BLaER1 (cell line): ENCODE data around the gene PIAS4.

Source experiments
- H3K27ac ChIP-seq: shearing (Covaris generic); formaldehyde crosslinking; 2 replicates; pipeline ENCODE4 v1.8.1; 2022
- H3K27me3 ChIP-seq: shearing (Covaris generic); formaldehyde crosslinking; 2 replicates; pipeline ENCODE4 v1.8.1; 2022
- H3K36me3 ChIP-seq: shearing (Covaris generic); formaldehyde crosslinking; 2 replicates; pipeline ENCODE4 v1.8.1; 2022
- H3K4me1 ChIP-seq: shearing (Covaris generic); formaldehyde crosslinking; 2 replicates; pipeline ENCODE4 v1.8.1; 2022
- H3K4me2 ChIP-seq: shearing (Covaris generic); formaldehyde crosslinking; 2 replicates; pipeline ENCODE4 v1.8.1; 2022
- H3K4me3 ChIP-seq: shearing (Covaris generic); formaldehyde crosslinking; 2 replicates; pipeline ENCODE4 v1.8.1; 2022
- H3K9ac ChIP-seq: shearing (Covaris generic); formaldehyde crosslinking; 2 replicates; pipeline ENCODE4 v1.8.1; 2022
- H3K9me3 ChIP-seq: shearing (Covaris generic); formaldehyde crosslinking; 2 replicates; pipeline ENCODE4 v1.8.1; 2022
- H4K20me1 ChIP-seq: shearing (Covaris generic); formaldehyde crosslinking; 2 replicates; pipeline ENCODE4 v1.8.1; 2022
- Cebpa-rat ChIP-seq: shearing (Covaris generic); IDR thresholded peaks from 2 replicates; pipeline ENCODE4 v1.8.1; 2022

Gene PIAS4

DNA sequence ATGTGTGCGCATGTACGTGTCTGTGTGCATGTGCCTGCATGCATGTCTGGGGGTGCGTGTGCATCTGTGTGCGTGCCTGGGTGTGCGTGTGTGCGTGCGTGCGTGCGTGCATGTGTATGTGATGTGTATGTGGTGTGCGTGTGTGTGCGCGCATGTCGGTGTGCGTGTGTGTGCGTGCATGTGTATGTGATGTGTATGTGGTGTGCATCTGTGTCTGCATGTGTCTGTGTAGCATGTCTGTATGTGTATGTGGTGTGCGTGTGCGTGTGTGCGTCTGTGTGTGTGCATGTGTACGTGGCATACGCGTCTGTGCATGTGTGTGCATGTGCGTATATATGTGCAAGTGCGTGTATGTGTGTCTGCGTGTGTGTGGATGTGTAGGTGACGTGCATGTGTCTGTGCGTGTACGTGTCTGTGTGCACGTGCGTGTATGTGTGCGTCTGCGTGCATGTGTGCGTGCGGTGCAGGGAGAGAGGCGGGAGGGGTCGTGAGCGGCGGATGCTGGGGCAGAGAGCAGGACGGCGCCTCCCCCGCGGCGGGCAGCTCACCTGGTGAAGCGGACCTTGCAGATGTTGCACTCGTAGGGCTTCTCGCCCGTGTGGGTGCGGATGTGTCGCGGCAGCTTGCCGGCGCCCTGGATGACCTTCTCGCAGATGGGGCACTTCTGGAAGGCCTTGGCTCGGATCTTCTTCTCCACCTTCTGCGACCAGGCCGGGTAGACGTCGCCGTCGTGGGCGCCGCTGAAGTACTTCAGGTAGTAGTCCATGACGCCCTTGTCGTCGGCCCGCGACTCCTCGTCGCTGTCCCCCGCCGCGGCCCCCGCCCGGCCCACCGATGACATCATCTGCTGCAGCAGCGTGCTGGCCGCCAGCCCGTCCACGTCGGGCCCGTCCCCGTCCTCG is 46.1 kb downstream of the PIAS4 start:
- no peaks in the 10 kb centered on the region for H3K9me3 ChIP-seq
- no peak overlapping the region for H3K4me3 ChIP-seq
- H3K27ac ChIP-seq: no peak overlapping the region
- no peaks in the 10 kb centered on the region for H3K27me3 ChIP-seq
- H3K4me1 ChIP-seq: no peaks in the 10 kb centered on the region
- H3K36me3 ChIP-seq: peaks cover 94% of the 10 kb centered on the region
- peaks cover 100% of the 10 kb centered on the region for H4K20me1 ChIP-seq
- no peak overlapping the region for H3K4me2 ChIP-seq
- no peak for TF ChIP-seq Cebpa-rat
- no peak overlapping the region for H3K9ac ChIP-seq

DNA sequence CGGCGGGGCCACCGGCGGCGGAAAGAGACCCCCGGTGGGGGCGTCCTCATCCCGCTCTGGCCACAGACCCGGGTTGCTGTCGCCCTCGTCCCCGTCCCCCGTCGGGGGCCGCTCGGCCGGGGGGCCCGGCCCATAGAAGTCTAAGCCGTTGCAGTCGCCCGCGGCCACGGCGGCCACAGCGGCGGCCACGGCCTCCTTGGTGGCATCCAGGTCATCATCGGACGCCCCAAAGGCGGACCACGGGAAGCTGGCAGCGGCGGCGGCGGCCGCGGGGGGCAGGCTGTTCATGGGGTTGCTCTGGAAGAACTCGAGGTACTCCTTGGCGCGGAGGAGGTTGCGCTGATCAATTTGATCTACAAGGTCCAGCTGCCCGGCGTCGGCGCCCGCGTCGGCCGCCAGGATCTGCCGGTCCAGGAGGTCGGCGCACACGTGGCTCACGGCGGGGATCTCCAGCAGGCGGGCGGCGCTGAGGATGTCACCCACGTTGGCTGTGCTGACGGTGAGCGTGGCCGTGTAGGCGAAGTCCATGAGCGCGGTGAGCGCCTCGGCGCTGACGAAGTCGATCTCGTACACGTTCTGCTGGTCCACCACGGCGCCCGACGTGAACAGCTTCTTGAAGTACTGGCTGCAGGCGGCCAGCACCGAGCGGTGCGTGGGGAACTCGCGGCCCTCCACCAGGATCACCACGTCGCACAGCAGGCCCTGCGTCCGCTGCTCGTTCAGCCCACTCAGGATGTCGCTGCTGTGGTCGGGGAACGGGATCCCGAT is 47.1 kb downstream of the PIAS4 start:
- Histone ChIP-seq H3K4me1 (no peaks in the 10 kb centered on the region), H3K27ac (no peak overlapping the region), H3K9me3 (no peaks in the 10 kb centered on the region), H3K36me3 (peaks cover 93% of the 10 kb centered on the region), H4K20me1 (peaks cover 100% of the 10 kb centered on the region), H3K4me2 (no peak overlapping the region), H3K27me3 (no peaks in the 10 kb centered on the region), H3K9ac (no peak overlapping the region), H3K4me3 (no peak overlapping the region)
- TF ChIP-seq Cebpa-rat: no peak

DNA sequence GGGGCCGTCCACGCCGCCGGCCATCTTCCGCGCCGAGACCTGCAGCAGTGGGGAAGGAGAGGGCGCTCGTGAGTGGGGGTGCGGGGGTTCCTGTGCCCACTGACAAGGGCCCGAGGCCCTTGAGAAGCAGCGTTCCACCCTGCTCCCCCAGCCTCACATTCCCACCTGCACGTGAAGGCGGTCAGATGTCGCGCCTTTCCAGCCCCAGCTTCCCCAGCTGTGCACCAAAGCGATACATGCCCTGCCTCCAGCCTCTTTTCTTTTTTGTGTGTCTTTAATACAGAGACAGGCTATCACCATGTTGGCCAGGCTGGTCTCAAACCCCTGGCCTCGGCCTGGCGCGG is 47.6 kb downstream of the PIAS4 start:
- no peak for TF ChIP-seq Cebpa-rat
- H3K4me3 ChIP-seq: no peak overlapping the region
- no peaks in the 10 kb centered on the region for H3K9me3 ChIP-seq
- H3K27me3 ChIP-seq: no peaks in the 10 kb centered on the region
- H3K27ac ChIP-seq: no peak overlapping the region
- H4K20me1 ChIP-seq: peaks cover 100% of the 10 kb centered on the region
- peaks cover 93% of the 10 kb centered on the region for H3K36me3 ChIP-seq
- H3K9ac ChIP-seq: no peak overlapping the region
- H3K4me2 ChIP-seq: no peak overlapping the region
- peaks cover 4% of the 10 kb centered on the region for H3K4me1 ChIP-seq

DNA sequence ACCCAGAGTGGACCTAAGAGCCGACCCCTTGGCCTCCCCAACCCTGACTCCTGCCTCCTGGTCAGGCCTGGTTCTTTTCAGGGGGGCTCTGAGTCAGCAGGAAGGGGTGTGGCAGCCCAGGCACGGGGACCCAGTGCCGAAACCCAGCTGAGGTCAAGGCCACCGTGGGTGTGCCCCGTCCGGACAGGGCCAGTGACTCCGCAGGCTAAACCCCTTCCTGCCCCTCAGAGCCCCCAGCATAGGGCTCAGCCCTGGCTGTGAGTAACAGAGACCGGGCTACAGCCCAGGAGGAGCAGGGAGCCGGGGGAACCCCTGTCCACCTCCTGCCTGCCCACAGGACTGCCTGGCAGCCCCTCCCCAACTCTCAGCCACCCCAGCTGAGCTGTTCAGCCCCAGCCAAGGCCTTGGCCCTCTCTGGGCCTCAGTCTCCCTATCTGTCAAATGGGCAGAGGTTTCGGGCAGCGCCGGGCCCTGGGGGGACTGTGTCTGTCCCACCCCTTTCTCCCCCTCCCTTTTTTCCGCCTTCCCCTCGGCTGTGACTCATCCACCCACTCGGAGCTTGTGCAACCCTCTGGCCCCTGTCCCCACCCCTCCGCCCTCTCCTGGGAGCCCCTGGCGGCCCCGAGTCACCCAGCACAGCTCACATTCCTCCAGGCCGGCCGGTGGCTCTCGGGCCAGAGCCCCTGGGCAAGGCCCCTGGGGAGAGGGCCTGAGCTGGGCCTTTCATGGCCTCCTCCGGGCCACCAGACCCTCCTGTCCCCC is 50.6 kb downstream of the PIAS4 start:
- peaks cover 31% of the 10 kb centered on the region for H3K4me1 ChIP-seq
- H3K4me2 ChIP-seq: no peak overlapping the region
- no peak overlapping the region for H3K4me3 ChIP-seq
- H3K36me3 ChIP-seq: peaks cover 95% of the 10 kb centered on the region
- 0 out of 2 replicates have a peak overlapping the region, but pooled peaks have one; percentile 13 for H3K27ac ChIP-seq
- no peaks in the 10 kb centered on the region for H3K9me3 ChIP-seq
- peaks cover 100% of the 10 kb centered on the region for H4K20me1 ChIP-seq
- no peak for TF ChIP-seq Cebpa-rat
- H3K9ac ChIP-seq: no peak overlapping the region
- H3K27me3 ChIP-seq: no peaks in the 10 kb centered on the region

DNA sequence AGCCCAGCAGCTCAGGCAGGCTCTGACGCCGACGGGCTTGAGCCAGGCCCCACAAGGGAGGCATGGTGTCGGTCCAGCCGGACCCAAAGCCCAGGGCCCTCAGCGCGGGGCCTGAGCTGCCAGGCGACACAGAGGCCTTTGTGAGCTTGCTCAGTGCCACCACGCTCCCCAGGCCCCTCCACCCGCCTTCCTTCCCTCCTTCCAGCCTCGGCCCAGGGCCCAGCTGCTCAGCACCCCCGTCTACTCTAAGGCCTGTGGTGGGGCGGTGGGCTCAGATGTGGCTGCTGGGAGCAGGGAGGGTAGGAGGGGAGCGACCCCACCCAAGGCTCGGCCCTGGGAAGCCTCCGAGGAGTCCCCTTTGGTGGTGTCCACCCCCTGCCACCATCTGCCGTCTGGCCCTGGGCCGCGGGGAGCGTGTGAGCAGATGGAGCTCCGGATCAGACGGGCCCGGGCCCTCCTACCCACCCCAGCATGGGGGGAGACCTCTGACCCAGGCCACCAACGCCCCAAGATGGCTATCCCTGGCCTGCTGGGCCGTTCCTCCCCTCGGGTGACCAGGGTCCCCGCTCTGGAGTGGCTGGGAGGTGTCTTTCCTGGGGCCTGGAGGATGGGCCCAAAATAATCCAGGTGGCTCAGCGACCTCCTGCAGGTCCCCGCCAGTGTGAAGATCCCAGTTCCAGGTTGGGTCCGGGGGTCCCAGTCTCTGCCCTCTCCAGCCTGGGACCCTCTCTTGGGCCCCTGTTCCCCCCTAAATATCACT is 51.3 kb downstream of the PIAS4 start:
- H4K20me1 ChIP-seq: peaks cover 100% of the 10 kb centered on the region
- no peak overlapping the region for H3K9ac ChIP-seq

DNA sequence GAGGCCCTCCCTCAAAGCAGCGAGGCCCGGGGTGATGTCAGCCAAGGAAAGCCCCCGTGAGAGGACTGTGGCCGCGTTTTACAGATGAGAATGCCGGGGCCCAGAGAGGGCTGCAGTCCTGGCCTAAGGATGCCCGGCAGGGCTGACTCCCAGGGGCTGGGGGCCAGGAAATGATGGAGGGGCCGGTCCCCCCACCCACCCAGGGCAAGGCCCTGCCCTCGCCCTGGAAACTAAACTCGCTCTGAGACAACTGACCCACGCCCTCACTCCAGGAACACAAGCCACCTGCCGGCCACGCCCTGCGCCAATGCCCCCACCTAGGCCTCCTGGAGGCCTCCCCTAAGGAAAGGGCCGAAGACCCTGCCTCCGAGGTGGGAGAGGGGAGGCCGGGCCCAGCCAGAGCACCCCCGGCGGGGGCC is 51.9 kb downstream of the PIAS4 start:
- Histone ChIP-seq H3K4me1 (peaks cover 45% of the 10 kb centered on the region), H3K27ac (no peak overlapping the region), H3K9ac (no peak overlapping the region), H3K27me3 (no peaks in the 10 kb centered on the region), H3K36me3 (peaks cover 91% of the 10 kb centered on the region), H4K20me1 (peaks cover 100% of the 10 kb centered on the region), H3K4me2 (0 out of 2 replicates have a peak overlapping the region, but pooled peaks have one; percentile 22), H3K4me3 (no peak overlapping the region), H3K9me3 (no peaks in the 10 kb centered on the region)
- TF ChIP-seq Cebpa-rat: no peak

More for the DNA sequence above, 51.3 kb downstream of the PIAS4 start:
- no peak overlapping the region; the same call in 1 of the 2 replicates for H3K4me2 ChIP-seq
- no peaks in the 10 kb centered on the region for H3K9me3 ChIP-seq
- H3K4me3 ChIP-seq: no peak overlapping the region
- H3K4me1 ChIP-seq: peaks cover 39% of the 10 kb centered on the region
- TF ChIP-seq Cebpa-rat: no peak
- 0 out of 2 replicates have a peak overlapping the region, but pooled peaks have one; percentile 13 for H3K27ac ChIP-seq
- H3K36me3 ChIP-seq: peaks cover 95% of the 10 kb centered on the region
- H3K27me3 ChIP-seq: no peaks in the 10 kb centered on the region

DNA sequence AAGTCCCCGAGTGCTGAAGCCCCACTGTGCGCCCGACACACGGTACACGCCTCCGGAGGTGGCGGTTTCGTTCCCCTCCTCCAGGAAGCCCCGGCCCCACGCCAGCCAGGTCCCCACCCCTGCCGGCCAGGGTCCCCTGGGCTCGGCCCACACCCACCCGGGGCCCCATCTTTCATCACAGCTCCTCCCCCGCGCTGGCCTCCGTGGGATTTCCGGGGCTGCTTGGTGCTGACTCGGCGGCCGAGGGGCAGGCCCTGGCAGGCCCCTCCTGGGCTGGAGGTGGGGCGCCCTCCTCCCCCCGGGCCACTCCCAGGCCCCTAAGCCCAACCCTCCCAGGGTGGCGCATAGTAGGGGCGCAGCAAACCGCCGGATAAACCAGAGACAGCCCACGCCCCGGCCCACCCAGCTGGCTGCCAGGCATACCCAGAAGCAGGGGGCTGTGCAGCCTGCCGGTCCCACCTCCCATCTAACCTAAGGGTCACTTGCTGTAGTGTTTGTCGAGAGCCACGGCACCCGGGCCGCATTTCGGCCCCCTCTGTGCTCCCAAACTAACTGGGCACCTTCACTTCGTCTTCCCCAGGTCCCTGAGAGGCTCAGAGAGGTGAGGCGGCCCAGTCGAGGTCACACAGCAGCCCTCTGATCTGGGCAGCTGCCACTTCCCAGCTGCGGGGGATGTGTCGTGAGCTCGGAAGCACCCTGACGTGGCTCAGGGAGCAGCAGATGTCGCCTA is 52.5 kb downstream of the PIAS4 start:
- no peaks in the 10 kb centered on the region for H3K27me3 ChIP-seq
- H3K4me1 ChIP-seq: peaks cover 45% of the 10 kb centered on the region
- H3K9me3 ChIP-seq: no peaks in the 10 kb centered on the region
- peaks cover 100% of the 10 kb centered on the region for H4K20me1 ChIP-seq
- H3K4me3 ChIP-seq: no peak overlapping the region
- H3K27ac ChIP-seq: peak overlapping the region; percentile 40
- peak overlapping the region; percentile 22; the same call in 1 of the 2 replicates for H3K4me2 ChIP-seq
- no peak for TF ChIP-seq Cebpa-rat
- 0 out of 2 replicates have a peak overlapping the region, but pooled peaks have one; percentile 15 for H3K9ac ChIP-seq
- peaks cover 85% of the 10 kb centered on the region for H3K36me3 ChIP-seq

DNA sequence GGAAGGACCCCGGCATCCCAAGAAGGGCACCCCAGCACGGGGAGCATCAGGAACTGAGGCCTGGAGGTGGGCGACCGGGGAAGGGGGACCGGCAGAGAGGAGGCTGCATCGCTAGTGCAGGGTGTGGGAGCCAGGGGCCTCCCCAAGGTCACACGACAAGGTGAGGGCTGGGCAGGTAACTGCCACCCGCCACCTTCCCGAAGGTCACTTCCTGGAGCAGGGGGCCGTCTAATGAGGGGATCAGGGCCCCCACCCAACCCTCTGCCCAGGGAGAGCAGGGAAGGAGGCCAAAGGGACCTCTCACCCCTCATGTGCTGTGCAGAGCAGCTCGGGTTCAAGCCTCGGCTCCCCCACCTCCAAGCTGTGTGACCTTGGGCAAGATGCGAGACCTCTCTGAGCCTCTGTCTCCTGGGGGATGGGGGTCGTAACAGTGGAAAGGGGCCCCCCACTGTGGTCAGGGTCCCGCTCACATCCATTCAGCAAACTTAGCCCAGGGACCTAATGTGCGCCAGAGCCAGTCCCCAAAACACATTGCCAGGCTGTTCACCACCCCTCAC is 53.2 kb downstream of the PIAS4 start:
- H3K27ac ChIP-seq: peak overlapping the region; percentile 40
- H3K4me3 ChIP-seq: no peak overlapping the region
- H3K36me3 ChIP-seq: peaks cover 78% of the 10 kb centered on the region
- 0 out of 2 replicates have a peak overlapping the region, but pooled peaks have one; percentile 15 for H3K9ac ChIP-seq
- peaks cover 45% of the 10 kb centered on the region for H3K4me1 ChIP-seq
- no peaks in the 10 kb centered on the region for H3K9me3 ChIP-seq
- no peaks in the 10 kb centered on the region for H3K27me3 ChIP-seq
- peaks cover 96% of the 10 kb centered on the region for H4K20me1 ChIP-seq
- H3K4me2 ChIP-seq: peak overlapping the region; percentile 22; the same call in 1 of the 2 replicates
- TF ChIP-seq Cebpa-rat: no peak
